Measurements from ENCODE around the gene ARAP1. TPM values are rescaled to one million over a fixed set of nuclear protein-coding genes. Genes with fewer than 3 reads are reported as not detected.
A peak's percentile ranks its signal among the peaks of the same experiment; 100 is the strongest.

Gene ARAP1
- total RNA-seq, 2 donors from 2014 or later: 76.5 to 103 TPM

DNA sequence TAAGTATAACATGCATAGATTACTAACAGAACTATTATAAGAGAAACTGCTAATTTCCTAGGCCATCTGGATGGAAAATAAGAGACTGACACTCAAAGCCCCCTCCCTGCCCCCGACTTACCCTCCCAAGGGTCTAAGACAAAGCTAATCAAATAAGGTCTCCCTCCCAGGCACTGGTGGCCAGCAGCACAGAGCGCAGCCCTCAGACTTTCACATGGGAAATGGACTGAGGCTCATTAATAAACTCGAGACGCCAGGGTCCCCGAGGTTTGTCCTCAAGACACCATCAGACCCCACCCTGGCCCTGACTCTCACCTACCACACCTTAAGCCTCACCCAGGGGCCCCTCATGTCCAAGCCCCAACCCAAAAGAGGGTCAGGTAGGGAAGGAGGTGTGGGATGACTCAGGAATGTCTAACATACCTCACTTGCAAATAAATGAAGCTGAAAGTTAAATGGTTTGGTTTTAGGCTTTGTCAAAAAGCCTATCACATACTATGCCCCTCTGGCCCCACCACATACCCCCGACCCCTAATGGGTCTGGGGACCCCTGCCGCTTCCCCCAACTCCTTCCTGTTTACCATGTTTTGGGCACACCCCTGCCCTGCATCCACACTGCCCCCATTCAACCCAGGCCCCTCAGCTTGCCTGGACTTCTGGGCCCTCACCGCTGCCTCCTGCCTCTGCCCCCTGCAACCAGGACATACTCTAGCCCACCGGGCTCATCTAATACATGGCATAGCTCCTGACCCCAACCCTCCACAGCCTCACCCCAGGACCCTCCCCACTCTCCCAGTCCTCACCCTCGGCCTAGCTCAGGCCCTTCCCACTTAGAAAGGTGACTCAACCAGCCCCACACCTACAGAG, 11.4 kb downstream of the ARAP1 start:
- H3K27ac ChIP-seq: peak overlapping the region in 1 of 2 donors; percentile 4

DNA sequence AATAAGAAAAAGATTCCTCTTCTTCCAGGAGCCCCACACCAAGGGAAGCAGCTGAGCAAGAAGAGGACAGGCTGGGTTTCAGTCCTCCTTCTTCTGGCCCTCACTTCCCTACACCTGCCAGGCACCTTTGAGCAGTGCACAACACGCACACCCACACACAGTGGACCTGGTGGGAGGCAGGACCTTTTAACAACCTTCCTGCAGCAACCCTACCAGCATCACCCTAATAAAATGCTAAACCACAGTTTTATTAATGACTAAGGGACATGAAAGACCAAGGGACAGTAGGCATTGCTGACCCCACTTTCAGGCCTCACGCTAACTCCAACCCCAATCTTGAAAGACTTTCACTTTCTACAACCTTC, 12.2 kb downstream of the ARAP1 start:
- H3K27ac ChIP-seq: no peak overlapping the region
- DNase-seq (ENCODE audit: low spot score) (no peak), ATAC-seq (ENCODE audit: insufficient number of reproducible peaks, low FRiP score, low read depth) (no peak)
- H3K4me3 ChIP-seq: no peak overlapping the region
- peaks cover 13 to 28% of the 10 kb centered on the region in 2 donors for H3K4me1 ChIP-seq (ENCODE audit: control insufficient read depth in 1 of 2, low read depth in 2 of 2)
- TF ChIP-seq, protein P1, sequence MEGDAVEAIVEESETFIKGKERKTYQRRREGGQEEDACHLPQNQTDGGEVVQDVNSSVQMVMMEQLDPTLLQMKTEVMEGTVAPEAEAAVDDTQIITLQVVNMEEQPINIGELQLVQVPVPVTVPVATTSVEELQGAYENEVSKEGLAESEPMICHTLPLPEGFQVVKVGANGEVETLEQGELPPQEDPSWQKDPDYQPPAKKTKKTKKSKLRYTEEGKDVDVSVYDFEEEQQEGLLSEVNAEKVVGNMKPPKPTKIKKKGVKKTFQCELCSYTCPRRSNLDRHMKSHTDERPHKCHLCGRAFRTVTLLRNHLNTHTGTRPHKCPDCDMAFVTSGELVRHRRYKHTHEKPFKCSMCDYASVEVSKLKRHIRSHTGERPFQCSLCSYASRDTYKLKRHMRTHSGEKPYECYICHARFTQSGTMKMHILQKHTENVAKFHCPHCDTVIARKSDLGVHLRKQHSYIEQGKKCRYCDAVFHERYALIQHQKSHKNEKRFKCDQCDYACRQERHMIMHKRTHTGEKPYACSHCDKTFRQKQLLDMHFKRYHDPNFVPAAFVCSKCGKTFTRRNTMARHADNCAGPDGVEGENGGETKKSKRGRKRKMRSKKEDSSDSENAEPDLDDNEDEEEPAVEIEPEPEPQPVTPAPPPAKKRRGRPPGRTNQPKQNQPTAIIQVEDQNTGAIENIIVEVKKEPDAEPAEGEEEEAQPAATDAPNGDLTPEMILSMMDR (IDR thresholded peaks at IDR 0.05): no peak
- H3K27me3 ChIP-seq (replicated peaks; ENCODE audit: insufficient read depth): no peaks in the 10 kb centered on the region
- H3K9me3 ChIP-seq: no peaks in the 10 kb centered on the region
- no peaks in the 10 kb centered on the region for H3K36me3 ChIP-seq

More for the DNA sequence above, 11.4 kb downstream of the ARAP1 start:
- no peak overlapping the region for H3K4me3 ChIP-seq
- TF ChIP-seq, protein P1 (IDR thresholded peaks at IDR 0.05): no peak
- ATAC-seq (ENCODE audit: insufficient number of reproducible peaks, low FRiP score, low read depth) (no peak), DNase-seq (ENCODE audit: low spot score) (no peak)
- no peaks in the 10 kb centered on the region for H3K9me3 ChIP-seq
- no peaks in the 10 kb centered on the region for H3K36me3 ChIP-seq
- peaks cover 11 to 25% of the 10 kb centered on the region in 2 donors for H3K4me1 ChIP-seq (ENCODE audit: control insufficient read depth in 1 of 2, low read depth in 2 of 2)
- no peaks in the 10 kb centered on the region for H3K27me3 ChIP-seq (replicated peaks; ENCODE audit: insufficient read depth)

DNA sequence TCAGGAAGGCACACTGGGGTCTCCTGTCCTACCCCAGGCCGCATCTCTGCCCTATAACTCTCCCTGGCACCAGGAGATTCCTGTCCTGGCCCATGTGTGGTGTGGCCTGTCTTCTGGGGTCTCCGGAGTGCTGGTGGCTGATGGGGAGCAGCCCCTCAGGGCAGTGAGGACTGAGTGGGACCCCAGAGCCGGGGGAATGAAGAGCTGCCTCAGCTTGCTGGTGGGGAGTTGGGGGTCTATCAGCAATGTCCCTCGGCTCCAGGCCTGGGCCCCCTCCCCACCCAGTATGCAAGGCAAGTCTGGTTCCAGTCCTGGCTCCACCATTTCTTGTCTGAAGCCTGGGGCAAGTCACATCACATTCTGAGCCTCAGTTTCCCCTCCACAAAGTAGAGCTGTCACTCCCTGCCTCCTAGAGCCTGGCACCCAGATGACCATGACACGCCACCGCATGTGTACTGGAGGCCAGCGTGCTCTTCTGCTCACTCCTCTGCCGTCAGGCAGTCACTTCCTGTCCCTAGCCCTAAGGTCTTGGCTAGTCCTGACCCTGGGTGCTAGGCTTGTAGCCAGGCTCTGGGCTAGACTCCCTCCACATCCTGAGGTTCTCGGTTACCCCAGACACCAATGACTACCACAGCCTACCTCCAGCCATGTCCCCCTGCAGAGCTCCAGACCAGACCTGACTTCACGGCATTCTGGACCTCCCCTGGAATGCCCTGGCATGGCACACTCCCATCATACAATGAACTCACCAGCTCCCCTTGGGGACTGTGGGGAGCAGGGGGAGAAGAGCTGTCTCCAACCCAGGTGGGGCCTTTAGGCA, 12.8 kb downstream of the ARAP1 start:
- Histone ChIP-seq H3K9me3 (no peaks in the 10 kb centered on the region), H3K4me3 (no peak overlapping the region), H3K4me1 (ENCODE audit: control insufficient read depth in 1 of 2, low read depth in 2 of 2) (peaks cover 13 to 28% of the 10 kb centered on the region in 2 donors), H3K27ac (no peak overlapping the region), H3K36me3 (no peaks in the 10 kb centered on the region), H3K27me3 (replicated peaks; ENCODE audit: insufficient read depth) (no peaks in the 10 kb centered on the region)
- DNase-seq (ENCODE audit: low spot score) (no peak), ATAC-seq (ENCODE audit: insufficient number of reproducible peaks, low FRiP score, low read depth) (no peak)
- TF ChIP-seq, protein P1 (IDR thresholded peaks at IDR 0.05): no peak

DNA sequence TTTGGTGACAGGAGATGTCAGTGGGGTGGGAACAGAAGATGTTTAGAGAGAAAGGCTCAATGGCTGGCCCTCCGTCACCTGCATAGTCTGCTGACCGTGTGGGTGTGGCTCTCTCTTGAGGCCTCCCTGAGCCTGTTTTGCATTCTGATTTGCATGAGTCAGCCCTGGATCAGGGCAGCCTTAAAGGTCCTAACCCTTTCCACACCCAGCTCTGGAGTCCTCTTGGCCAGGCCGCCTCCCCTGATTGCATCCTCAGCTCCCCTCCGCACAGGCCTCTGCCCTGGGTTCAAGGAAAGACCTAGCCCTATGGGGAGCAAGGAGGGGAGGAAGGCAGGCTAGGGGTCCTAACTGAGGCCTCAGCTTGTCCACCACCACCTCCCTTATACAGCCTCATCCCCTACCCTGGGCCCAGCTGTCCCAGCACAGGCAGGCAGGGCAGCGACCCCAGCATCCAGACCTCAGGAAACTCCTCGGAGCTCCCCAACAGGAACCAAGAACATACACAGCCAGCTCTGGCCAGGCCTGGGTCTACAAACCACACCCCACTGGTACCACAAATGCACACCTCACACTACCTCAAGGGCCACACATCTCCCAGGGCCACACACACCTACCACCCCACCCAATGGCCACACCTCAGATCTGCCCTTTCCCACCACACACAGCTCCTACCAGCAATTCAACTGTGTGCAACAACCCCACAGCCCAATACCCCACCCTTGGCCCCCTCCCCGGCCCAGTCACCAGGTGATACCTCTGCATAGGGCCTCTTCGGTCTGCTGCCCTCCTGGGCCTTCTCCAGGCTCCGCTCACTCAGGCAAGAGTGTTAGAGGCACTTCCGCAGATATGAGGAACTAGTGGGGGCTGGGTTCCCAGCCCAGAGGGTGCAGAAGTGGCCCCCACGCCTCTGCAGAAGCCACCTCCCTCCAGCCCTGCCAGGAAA, 13.7 kb downstream of the ARAP1 start:
- no peak overlapping the region for H3K27ac ChIP-seq
- TF ChIP-seq, protein P1 (IDR thresholded peaks at IDR 0.05): no peak
- ATAC-seq (ENCODE audit: insufficient number of reproducible peaks, low FRiP score, low read depth): no peak
- no peak for DNase-seq (ENCODE audit: low spot score)
- no peaks in the 10 kb centered on the region for H3K9me3 ChIP-seq
- H3K4me1 ChIP-seq (ENCODE audit: control insufficient read depth in 1 of 2, low read depth in 2 of 2): peaks cover 13 to 27% of the 10 kb centered on the region in 2 donors
- H3K4me3 ChIP-seq: peak overlapping the region; percentile 14
- H3K36me3 ChIP-seq: no peaks in the 10 kb centered on the region
- H3K27me3 ChIP-seq (replicated peaks; ENCODE audit: insufficient read depth): no peaks in the 10 kb centered on the region

All from thoracic aorta (tissue), 2 donors.